ENCODE results near the gene FRYL.

DNA sequence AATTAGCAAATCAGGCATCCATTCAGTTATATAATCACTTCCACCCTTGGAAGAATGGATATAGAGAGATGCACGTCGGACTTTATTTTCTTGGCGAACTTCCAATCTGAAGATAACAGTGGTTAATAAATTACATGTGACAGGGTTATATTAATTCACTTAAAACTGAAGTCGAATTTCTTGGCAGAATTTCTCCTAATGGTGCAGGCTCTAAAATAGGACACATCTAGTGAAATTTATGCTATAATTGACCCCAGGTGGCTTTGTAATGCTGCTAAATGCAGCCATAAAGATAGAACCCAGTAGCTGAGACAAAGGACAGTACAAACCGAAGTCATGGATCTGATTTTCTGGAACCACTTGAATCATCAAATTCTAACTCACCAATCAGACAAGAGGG lies 317.7 kb downstream of the FRYL start:
- TF ChIP-seq YY1 (IDR thresholded peaks at IDR 0.05; ENCODE audit: low read depth) (no peak), TAF1 (IDR thresholded peaks at IDR 0.05; ENCODE audit: low read depth) (no peak), MAX (IDR thresholded peaks at IDR 0.05) (no peak), CEBPB (IDR thresholded peaks at IDR 0.05) (no peak), NFIC (IDR thresholded peaks at IDR 0.05) (no peak), RAD21 (IDR thresholded peaks at IDR 0.05; ENCODE audit: low read depth) (no peak)
- TF ChIP-seq, protein P1, sequence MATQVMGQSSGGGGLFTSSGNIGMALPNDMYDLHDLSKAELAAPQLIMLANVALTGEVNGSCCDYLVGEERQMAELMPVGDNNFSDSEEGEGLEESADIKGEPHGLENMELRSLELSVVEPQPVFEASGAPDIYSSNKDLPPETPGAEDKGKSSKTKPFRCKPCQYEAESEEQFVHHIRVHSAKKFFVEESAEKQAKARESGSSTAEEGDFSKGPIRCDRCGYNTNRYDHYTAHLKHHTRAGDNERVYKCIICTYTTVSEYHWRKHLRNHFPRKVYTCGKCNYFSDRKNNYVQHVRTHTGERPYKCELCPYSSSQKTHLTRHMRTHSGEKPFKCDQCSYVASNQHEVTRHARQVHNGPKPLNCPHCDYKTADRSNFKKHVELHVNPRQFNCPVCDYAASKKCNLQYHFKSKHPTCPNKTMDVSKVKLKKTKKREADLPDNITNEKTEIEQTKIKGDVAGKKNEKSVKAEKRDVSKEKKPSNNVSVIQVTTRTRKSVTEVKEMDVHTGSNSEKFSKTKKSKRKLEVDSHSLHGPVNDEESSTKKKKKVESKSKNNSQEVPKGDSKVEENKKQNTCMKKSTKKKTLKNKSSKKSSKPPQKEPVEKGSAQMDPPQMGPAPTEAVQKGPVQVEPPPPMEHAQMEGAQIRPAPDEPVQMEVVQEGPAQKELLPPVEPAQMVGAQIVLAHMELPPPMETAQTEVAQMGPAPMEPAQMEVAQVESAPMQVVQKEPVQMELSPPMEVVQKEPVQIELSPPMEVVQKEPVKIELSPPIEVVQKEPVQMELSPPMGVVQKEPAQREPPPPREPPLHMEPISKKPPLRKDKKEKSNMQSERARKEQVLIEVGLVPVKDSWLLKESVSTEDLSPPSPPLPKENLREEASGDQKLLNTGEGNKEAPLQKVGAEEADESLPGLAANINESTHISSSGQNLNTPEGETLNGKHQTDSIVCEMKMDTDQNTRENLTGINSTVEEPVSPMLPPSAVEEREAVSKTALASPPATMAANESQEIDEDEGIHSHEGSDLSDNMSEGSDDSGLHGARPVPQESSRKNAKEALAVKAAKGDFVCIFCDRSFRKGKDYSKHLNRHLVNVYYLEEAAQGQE (IDR thresholded peaks at IDR 0.05; ENCODE audit: low read depth) = no peak
- TF ChIP-seq, protein P2, sequence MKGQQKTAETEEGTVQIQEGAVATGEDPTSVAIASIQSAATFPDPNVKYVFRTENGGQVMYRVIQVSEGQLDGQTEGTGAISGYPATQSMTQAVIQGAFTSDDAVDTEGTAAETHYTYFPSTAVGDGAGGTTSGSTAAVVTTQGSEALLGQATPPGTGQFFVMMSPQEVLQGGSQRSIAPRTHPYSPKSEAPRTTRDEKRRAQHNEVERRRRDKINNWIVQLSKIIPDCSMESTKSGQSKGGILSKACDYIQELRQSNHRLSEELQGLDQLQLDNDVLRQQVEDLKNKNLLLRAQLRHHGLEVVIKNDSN (IDR thresholded peaks at IDR 0.05) = no peak
